ENCODE results near the gene GCNT2.

The GCNT2 gene

DNA sequence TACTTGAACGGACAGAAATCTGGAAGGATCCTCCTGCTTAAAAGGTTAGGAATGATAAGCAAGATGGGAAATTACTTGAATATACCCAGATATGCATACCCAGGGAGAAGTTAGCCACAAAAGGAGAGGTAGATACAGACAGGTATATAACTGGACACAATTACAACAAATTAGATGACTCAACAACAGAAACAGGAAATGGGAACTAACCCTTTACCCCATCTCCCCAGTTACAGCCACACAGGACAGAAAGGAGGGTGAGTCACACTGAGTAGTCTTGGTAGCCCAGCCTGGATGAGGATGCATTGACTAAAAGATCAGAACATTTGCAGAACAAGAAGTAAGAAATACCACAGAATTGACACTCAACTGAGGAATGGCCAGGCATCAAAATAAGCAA is 112.1 kb downstream of the GCNT2 start:
- H3K9me3 ChIP-seq (ENCODE audit: insufficient read depth, low read length, severe bottlenecking), result no peaks in the 10 kb centered on the region
- ATAC-seq (ENCODE audit: insufficient read depth, low read depth) (peak; percentile 67), DNase-seq (no peak)
- no peaks in the 10 kb centered on the region for H3K27me3 ChIP-seq (ENCODE audit: insufficient read depth, low read length, poor library complexity)
- H3K79me2 ChIP-seq (ENCODE audit: insufficient read depth, low read length), result no peaks in the 10 kb centered on the region
- no peaks in the 10 kb centered on the region for H3K36me3 ChIP-seq (ENCODE audit: insufficient read depth, low read length)
- TF ChIP-seq CTCF (IDR thresholded peaks at IDR 0.05; ENCODE audit: borderline replicate concordance, extremely low read depth, low read length, poor library complexity, severe bottlenecking) (no peak), EZH2 (IDR thresholded peaks at IDR 0.05; ENCODE audit: borderline replicate concordance, low read depth, low read length, severe bottlenecking) (no peak)
- no peaks in the 10 kb centered on the region for H4K20me1 ChIP-seq (ENCODE audit: insufficient read depth, low read length)
- H3K4me1 ChIP-seq (ENCODE audit: insufficient read depth, low read length), result no peaks in the 10 kb centered on the region
- H3K27ac ChIP-seq (ENCODE audit: low read length), result no peak overlapping the region
- H3K4me2 ChIP-seq (ENCODE audit: insufficient read depth, low read length), result no peak overlapping the region
- no peak overlapping the region for H2AFZ ChIP-seq (ENCODE audit: low read depth, low read length)
- H3K4me3 ChIP-seq (ENCODE audit: low read depth in 1 of 2, low read length in 2 of 2), result no peak overlapping the region
- H3K9ac ChIP-seq (ENCODE audit: low read depth, low read length), result no peak overlapping the region

GRCh38 chr6:10640412-10640811 is 119.3 kb downstream of the GCNT2 start:
- Histone ChIP-seq H3K27me3 (ENCODE audit: insufficient read depth, low read length, poor library complexity) (no peaks in the 10 kb centered on the region), H3K79me2 (ENCODE audit: insufficient read depth, low read length) (no peaks in the 10 kb centered on the region), H3K4me3 (ENCODE audit: low read depth in 1 of 2, low read length in 2 of 2) (no peak overlapping the region), H3K9me3 (ENCODE audit: insufficient read depth, low read length, severe bottlenecking) (no peaks in the 10 kb centered on the region), H3K36me3 (ENCODE audit: insufficient read depth, low read length) (no peaks in the 10 kb centered on the region), H4K20me1 (ENCODE audit: insufficient read depth, low read length) (no peaks in the 10 kb centered on the region), H3K4me1 (ENCODE audit: insufficient read depth, low read length) (peaks cover 6% of the 10 kb centered on the region; the same call in 1 of the 2 replicates), H3K9ac (ENCODE audit: low read depth, low read length) (no peak overlapping the region), H3K4me2 (ENCODE audit: insufficient read depth, low read length) (no peak overlapping the region), H2AFZ (ENCODE audit: low read depth, low read length) (no peak overlapping the region), H3K27ac (ENCODE audit: low read length) (no peak overlapping the region)
- ATAC-seq (ENCODE audit: insufficient read depth, low read depth) (no peak), DNase-seq (no peak)
- TF ChIP-seq CTCF (IDR thresholded peaks at IDR 0.05; ENCODE audit: borderline replicate concordance, extremely low read depth, low read length, poor library complexity, severe bottlenecking) (no peak), EZH2 (IDR thresholded peaks at IDR 0.05; ENCODE audit: borderline replicate concordance, low read depth, low read length, severe bottlenecking) (no peak)

GRCh38 chr6:10641528-10641927 is 120.4 kb downstream of the GCNT2 start:
- H2AFZ ChIP-seq (ENCODE audit: low read depth, low read length), result no peak overlapping the region

More at GRCh38 chr6:10641528-10641927, 120.4 kb downstream of the GCNT2 start:
- H3K79me2 ChIP-seq (ENCODE audit: insufficient read depth, low read length), result no peaks in the 10 kb centered on the region
- no peak overlapping the region for H3K4me2 ChIP-seq (ENCODE audit: insufficient read depth, low read length)
- ATAC-seq (ENCODE audit: insufficient read depth, low read depth), result no peak
- no peak for DNase-seq
- H4K20me1 ChIP-seq (ENCODE audit: insufficient read depth, low read length), result no peaks in the 10 kb centered on the region
- no peaks in the 10 kb centered on the region for H3K27me3 ChIP-seq (ENCODE audit: insufficient read depth, low read length, poor library complexity)
- TF ChIP-seq CTCF (IDR thresholded peaks at IDR 0.05; ENCODE audit: borderline replicate concordance, extremely low read depth, low read length, poor library complexity, severe bottlenecking) (no peak), EZH2 (IDR thresholded peaks at IDR 0.05; ENCODE audit: borderline replicate concordance, low read depth, low read length, severe bottlenecking) (no peak)
- H3K9ac ChIP-seq (ENCODE audit: low read depth, low read length), result no peak overlapping the region
- peaks cover 6% of the 10 kb centered on the region; the same call in 1 of the 2 replicates for H3K4me1 ChIP-seq (ENCODE audit: insufficient read depth, low read length)
- H3K4me3 ChIP-seq (ENCODE audit: low read depth in 1 of 2, low read length in 2 of 2), result no peak overlapping the region
- no peaks in the 10 kb centered on the region for H3K36me3 ChIP-seq (ENCODE audit: insufficient read depth, low read length)
- no peak overlapping the region for H3K27ac ChIP-seq (ENCODE audit: low read length)
- no peaks in the 10 kb centered on the region for H3K9me3 ChIP-seq (ENCODE audit: insufficient read depth, low read length, severe bottlenecking)

Measured in DND-41 (cell line).